Effector memory CD4-positive, alpha-beta T cell (primary cell): ENCODE results near the gene CARHSP1.
"Not testable (repeated sequence)": the region's sequence is repeated elsewhere in the genome, so short reads cannot be mapped to it uniquely, and the experiment has no call there.

Experiments
- DNase-seq, 3 donors: peaks; one replicate each; pipeline ENCODE4 v3.0.0-alpha.2; 2020
- H3K27ac ChIP-seq: 2 replicates; pipeline ENCODE4 v1.7.0; 2013; ENCODE audit warnings: mild to moderate bottlenecking, low read length, moderate library complexity; ENCODE audit not compliant: insufficient read depth, poor library complexity, severe bottlenecking
- H3K27me3 ChIP-seq: replicated peaks from 2 replicates; pipeline ENCODE4 v1.7.0; 2013; ENCODE audit warnings: mild to moderate bottlenecking, low read length; ENCODE audit not compliant: insufficient read depth, control insufficient read depth, poor library complexity, severe bottlenecking
- H3K36me3 ChIP-seq: 2 replicates; pipeline ENCODE4 v1.7.0; 2013; ENCODE audit warnings: mild to moderate bottlenecking, low read length, moderate library complexity; ENCODE audit not compliant: control insufficient read depth, insufficient read depth
- H3K4me1 ChIP-seq: 2 replicates; pipeline ENCODE4 v1.7.0; 2013; ENCODE audit warnings: low read length, mild to moderate bottlenecking; ENCODE audit not compliant: control insufficient read depth, insufficient read depth, poor library complexity, severe bottlenecking
- H3K4me3 ChIP-seq: 2 replicates; pipeline ENCODE4 v1.7.0; 2013; ENCODE audit warnings: low read length, low read depth, mild to moderate bottlenecking; ENCODE audit not compliant: insufficient read depth, poor library complexity, severe bottlenecking
- H3K9me3 ChIP-seq: 2 replicates; pipeline ENCODE4 v1.7.0; 2013; ENCODE audit warnings: mild to moderate bottlenecking, low read length, moderate library complexity; ENCODE audit not compliant: control insufficient read depth
- total RNA-seq, 3 donors: gene quantifications; one replicate each; lab custom pipeline; 2026; lab: John Stamatoyannopoulos, UW

The CARHSP1 gene
- total RNA-seq: 27.1 to 32.5 (median 27.9) reads per million in 3 donors

- H3K27me3 ChIP-seq: no peaks in the 10 kb centered on the region
- H3K36me3 ChIP-seq: no peaks in the 10 kb centered on the region
- H3K4me1 ChIP-seq: peaks cover 14% of the 10 kb centered on the region
- peak within 1 kb of the TSS; percentile 55 for H3K27ac ChIP-seq
- H3K4me3 ChIP-seq: peak within 1 kb of the TSS; percentile 88
- peak; percentile 60 to 77 (median 75) for DNase-seq
- H3K9me3 ChIP-seq: no peaks in the 10 kb centered on the region
Observed at GRCh38 chr16:8868416-8869211, at the start of gene CARHSP1. CARHSP1 (minus strand) TSS chr16:8869006; CDS start chr16:8859328, 9,678 bp downstream.

- not testable (repeated sequence) for H3K27ac ChIP-seq, H3K4me3 ChIP-seq, DNase-seq, H3K9me3 ChIP-seq, H3K27me3 ChIP-seq
- H3K36me3 ChIP-seq: peaks cover 69% of the 10 kb centered on the region
- H3K4me1 ChIP-seq: peaks cover 12% of the 10 kb centered on the region
Observed at GRCh38 chr16:8917336-8917735, 48.5 kb upstream of the CARHSP1 start.

- Histone ChIP-seq H3K36me3 (peaks cover 70% of the 10 kb centered on the region), H3K4me1 (peaks cover 12% of the 10 kb centered on the region), H3K27me3 (no peaks in the 10 kb centered on the region), H3K9me3 (no peaks in the 10 kb centered on the region), H3K27ac (no peak overlapping the region), H3K4me3 (no peak overlapping the region)
- DNase-seq: no peak
Observed at GRCh38 chr16:8916541-8917225, 47.9 kb upstream of the CARHSP1 start.

- Histone ChIP-seq H3K4me1 (peaks cover 12% of the 10 kb centered on the region), H3K27me3 (no peaks in the 10 kb centered on the region), H3K36me3 (peaks cover 75% of the 10 kb centered on the region), H3K4me3 (no peak overlapping the region), H3K9me3 (no peaks in the 10 kb centered on the region), H3K27ac (no peak overlapping the region)
- no peak for DNase-seq
Observed at GRCh38 chr16:8915722-8916301, 47.0 kb upstream of the CARHSP1 start.

GRCh38 chr16:8914098-8914497 lies 45.3 kb upstream of the CARHSP1 start:
- no peaks in the 10 kb centered on the region for H3K27me3 ChIP-seq
- DNase-seq: no peak
- H3K9me3 ChIP-seq: no peaks in the 10 kb centered on the region
- H3K4me1 ChIP-seq: peaks cover 7% of the 10 kb centered on the region
- peaks cover 78% of the 10 kb centered on the region for H3K36me3 ChIP-seq
- H3K4me3 ChIP-seq: no peak overlapping the region
- no peak overlapping the region for H3K27ac ChIP-seq

GRCh38 chr16:8912793-8913192 lies 44.0 kb upstream of the CARHSP1 start:
- H3K36me3 ChIP-seq: peaks cover 76% of the 10 kb centered on the region

GRCh38 chr16:8910811-8911210 lies 42.0 kb upstream of the CARHSP1 start:
- Histone ChIP-seq H3K9me3 (no peaks in the 10 kb centered on the region), H3K36me3 (peaks cover 80% of the 10 kb centered on the region), H3K27me3 (no peaks in the 10 kb centered on the region), H3K4me3 (no peak overlapping the region), H3K27ac (no peak overlapping the region), H3K4me1 (peaks cover 14% of the 10 kb centered on the region)
- DNase-seq: no peak

More at GRCh38 chr16:8912793-8913192, 44.0 kb upstream of the CARHSP1 start:
- H3K27ac ChIP-seq: no peak overlapping the region
- H3K27me3 ChIP-seq: no peaks in the 10 kb centered on the region
- no peaks in the 10 kb centered on the region for H3K9me3 ChIP-seq
- H3K4me1 ChIP-seq: peaks cover 14% of the 10 kb centered on the region
- H3K4me3 ChIP-seq: no peak overlapping the region
- no peak for DNase-seq

GRCh38 chr16:8908810-8909468 lies 40.1 kb upstream of the CARHSP1 start:
- peaks cover 14% of the 10 kb centered on the region for H3K4me1 ChIP-seq
- no peaks in the 10 kb centered on the region for H3K9me3 ChIP-seq
- H3K27ac ChIP-seq: no peak overlapping the region
- DNase-seq: no peak
- no peak overlapping the region for H3K4me3 ChIP-seq
- peaks cover 78% of the 10 kb centered on the region for H3K36me3 ChIP-seq
- no peaks in the 10 kb centered on the region for H3K27me3 ChIP-seq

GRCh38 chr16:8907096-8907495 lies 38.3 kb upstream of the CARHSP1 start:
- Histone ChIP-seq H3K27me3 (no peaks in the 10 kb centered on the region), H3K4me3 (no peak overlapping the region), H3K27ac (no peak overlapping the region), H3K36me3 (peaks cover 89% of the 10 kb centered on the region), H3K9me3 (no peaks in the 10 kb centered on the region), H3K4me1 (peaks cover 14% of the 10 kb centered on the region)
- no peak for DNase-seq
